HG03521 (cell line): ENCODE measurements around the gene CEP70.
"Not testable (repeated sequence)": the region's sequence is repeated elsewhere in the genome, so short reads cannot be mapped to it uniquely, and the experiment has no call there.

ENCODE experiments used
- ATAC-seq: cut with Tn5 transposase; IDR thresholded peaks from one replicate; pipeline ENCODE4 v1.9.1; 2021; ENCODE audit warnings: mild to moderate bottlenecking, moderate library complexity; ENCODE audit not compliant: unreplicated experiment

Gene CEP70

GRCh38 chr3:138593488-138594149 lies 441 bp downstream of the CEP70 start:
- no peak for ATAC-seq

GRCh38 chr3:138591392-138591791 lies 2.7 kb downstream of the CEP70 start:
- ATAC-seq, result no peak

- ATAC-seq, result no peak
Measured at GRCh38 chr3:138588445-138588844, 5.6 kb downstream of the CEP70 start.

GRCh38 chr3:138587374-138587773 lies 6.7 kb downstream of the CEP70 start:
- ATAC-seq, result no peak

- ATAC-seq, result no peak
Measured at GRCh38 chr3:138578961-138579574, 15.0 kb downstream of the CEP70 start.

GRCh38 chr3:138578141-138578540 lies 15.9 kb downstream of the CEP70 start:
- ATAC-seq, result no peak

- ATAC-seq, result no peak
Measured at GRCh38 chr3:138573138-138573537, 20.9 kb downstream of the CEP70 start.

- ATAC-seq, result not testable (repeated sequence)
Measured at GRCh38 chr3:138569624-138570023, 24.4 kb downstream of the CEP70 start.

GRCh38 chr3:138569090-138569489 lies 25.0 kb downstream of the CEP70 start:
- no peak for ATAC-seq

GRCh38 chr3:138567403-138567802 lies 26.7 kb downstream of the CEP70 start:
- no peak for ATAC-seq

GRCh38 chr3:138566293-138566692 lies 27.8 kb downstream of the CEP70 start:
- ATAC-seq, result not testable (repeated sequence)

GRCh38 chr3:138562902-138563301 lies 31.2 kb downstream of the CEP70 start:
- ATAC-seq, result not testable (repeated sequence)

GRCh38 chr3:138560501-138560900 lies 33.6 kb downstream of the CEP70 start:
- ATAC-seq, result no peak

- ATAC-seq, result no peak
Measured at GRCh38 chr3:138559134-138559533, 34.9 kb downstream of the CEP70 start.

GRCh38 chr3:138554775-138555174 lies 39.3 kb downstream of the CEP70 start:
- ATAC-seq, result not testable (repeated sequence)

GRCh38 chr3:138550958-138551357 lies 43.1 kb downstream of the CEP70 start:
- not testable (repeated sequence) for ATAC-seq

GRCh38 chr3:138549179-138549977 lies 44.7 kb downstream of the CEP70 start:
- ATAC-seq, result no peak

- no peak for ATAC-seq
Measured at GRCh38 chr3:138547342-138547975, 46.6 kb downstream of the CEP70 start.

GRCh38 chr3:138544546-138544945 lies 49.5 kb downstream of the CEP70 start:
- ATAC-seq, result no peak

- ATAC-seq, result no peak
Measured at GRCh38 chr3:138542977-138543376, 51.1 kb downstream of the CEP70 start.

GRCh38 chr3:138539352-138539751 lies 54.7 kb downstream of the CEP70 start:
- ATAC-seq, result no peak
